Measurements from ENCODE around the gene CACNA1D.

The CACNA1D gene

DNA sequence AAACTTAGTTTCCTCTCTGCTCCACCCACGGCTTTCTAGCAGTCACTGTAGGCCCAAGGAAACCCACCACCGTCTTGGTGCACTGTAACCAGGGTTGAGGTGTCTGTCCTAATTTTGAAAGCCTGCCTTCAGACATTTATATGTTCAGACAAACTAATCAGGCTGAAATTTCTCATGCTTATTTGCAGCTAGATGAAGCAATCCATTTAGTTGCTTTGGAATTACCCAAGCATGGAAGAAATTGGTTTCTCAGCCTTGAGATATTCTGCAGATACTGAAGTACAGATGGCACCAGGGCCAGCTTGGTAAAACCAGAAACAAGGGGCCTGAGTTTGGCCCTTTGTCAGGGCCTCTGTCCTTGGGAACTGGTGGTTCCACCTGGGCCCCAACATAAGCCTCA, 105.4 kb downstream of the CACNA1D start:
- no peaks in the 10 kb centered on the region for H3K27me3 Mint-ChIP-seq (ENCODE audit: low read depth)
- peak overlapping the region in 2 of 3 experiments; percentile 13 to 24 for H3K27ac Mint-ChIP-seq
- no peaks in the 10 kb centered on the region for H3K36me3 Mint-ChIP-seq (ENCODE audit: low read depth)
- no peaks in the 10 kb centered on the region for H3K9me3 Mint-ChIP-seq
- H3K4me3 Mint-ChIP-seq = no peak overlapping the region
- peaks cover 14% of the 10 kb centered on the region for H3K4me1 Mint-ChIP-seq
- TF ChIP-seq, protein P1, sequence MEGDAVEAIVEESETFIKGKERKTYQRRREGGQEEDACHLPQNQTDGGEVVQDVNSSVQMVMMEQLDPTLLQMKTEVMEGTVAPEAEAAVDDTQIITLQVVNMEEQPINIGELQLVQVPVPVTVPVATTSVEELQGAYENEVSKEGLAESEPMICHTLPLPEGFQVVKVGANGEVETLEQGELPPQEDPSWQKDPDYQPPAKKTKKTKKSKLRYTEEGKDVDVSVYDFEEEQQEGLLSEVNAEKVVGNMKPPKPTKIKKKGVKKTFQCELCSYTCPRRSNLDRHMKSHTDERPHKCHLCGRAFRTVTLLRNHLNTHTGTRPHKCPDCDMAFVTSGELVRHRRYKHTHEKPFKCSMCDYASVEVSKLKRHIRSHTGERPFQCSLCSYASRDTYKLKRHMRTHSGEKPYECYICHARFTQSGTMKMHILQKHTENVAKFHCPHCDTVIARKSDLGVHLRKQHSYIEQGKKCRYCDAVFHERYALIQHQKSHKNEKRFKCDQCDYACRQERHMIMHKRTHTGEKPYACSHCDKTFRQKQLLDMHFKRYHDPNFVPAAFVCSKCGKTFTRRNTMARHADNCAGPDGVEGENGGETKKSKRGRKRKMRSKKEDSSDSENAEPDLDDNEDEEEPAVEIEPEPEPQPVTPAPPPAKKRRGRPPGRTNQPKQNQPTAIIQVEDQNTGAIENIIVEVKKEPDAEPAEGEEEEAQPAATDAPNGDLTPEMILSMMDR (IDR thresholded peaks at IDR 0.05; ENCODE audit: unreplicated experiment in 3 of 3) = no peak

DNA sequence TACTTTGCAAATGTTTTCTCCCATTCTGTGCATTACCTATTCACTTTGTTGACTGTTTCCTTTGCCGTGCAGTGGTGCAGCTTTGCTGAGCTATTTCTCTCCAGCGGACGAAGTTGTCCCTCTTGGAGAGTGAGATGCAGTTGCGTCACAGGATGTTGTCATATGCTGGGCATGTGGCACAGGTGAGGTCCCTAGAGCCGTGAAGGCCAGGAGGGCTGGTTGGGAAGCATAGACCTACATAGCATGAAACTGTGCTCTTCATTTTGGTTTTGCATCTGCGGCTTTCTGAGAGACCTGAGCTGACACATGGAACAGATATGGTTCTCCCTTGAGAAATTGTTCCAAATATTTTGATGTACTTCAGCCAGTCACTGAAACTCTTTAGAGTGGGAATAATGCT, 108.5 kb downstream of the CACNA1D start:
- Mint-ChIP-seq H3K27me3 (ENCODE audit: low read depth) (no peaks in the 10 kb centered on the region), H3K36me3 (ENCODE audit: low read depth) (no peaks in the 10 kb centered on the region), H3K4me1 (peaks cover 3% of the 10 kb centered on the region), H3K4me3 (no peak overlapping the region), H3K9me3 (peaks cover 7% of the 10 kb centered on the region), H3K27ac (no peak overlapping the region)
- TF ChIP-seq, protein P1 (IDR thresholded peaks at IDR 0.05; ENCODE audit: unreplicated experiment in 3 of 3) = no peak

DNA sequence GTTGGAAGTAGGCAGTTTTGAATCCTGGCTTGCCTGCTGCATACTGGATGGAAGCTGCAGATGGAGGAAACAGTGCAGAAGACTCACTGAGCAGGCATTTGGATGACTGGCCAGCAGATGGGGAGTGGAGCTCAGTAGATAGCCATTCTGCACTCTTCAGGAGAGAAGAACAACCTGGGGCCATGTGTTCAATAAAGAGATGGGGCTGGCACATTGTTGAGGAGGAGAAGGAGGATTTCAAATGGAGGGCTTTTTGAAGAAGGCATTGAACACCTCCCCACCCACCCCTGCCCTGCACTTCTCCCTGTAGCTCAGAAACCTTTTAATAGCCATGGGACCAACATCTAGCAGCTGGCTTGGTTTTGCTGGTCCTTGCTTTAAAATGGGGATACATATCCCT, 109.8 kb downstream of the CACNA1D start:
- H3K27ac Mint-ChIP-seq = no peak overlapping the region
- no peaks in the 10 kb centered on the region for H3K36me3 Mint-ChIP-seq (ENCODE audit: low read depth)
- TF ChIP-seq, protein P1 (IDR thresholded peaks at IDR 0.05; ENCODE audit: unreplicated experiment in 3 of 3) = no peak
- H3K4me3 Mint-ChIP-seq = no peak overlapping the region
- no peaks in the 10 kb centered on the region for H3K27me3 Mint-ChIP-seq (ENCODE audit: low read depth)
- H3K9me3 Mint-ChIP-seq = peaks cover 13% of the 10 kb centered on the region
- no peaks in the 10 kb centered on the region for H3K4me1 Mint-ChIP-seq

DNA sequence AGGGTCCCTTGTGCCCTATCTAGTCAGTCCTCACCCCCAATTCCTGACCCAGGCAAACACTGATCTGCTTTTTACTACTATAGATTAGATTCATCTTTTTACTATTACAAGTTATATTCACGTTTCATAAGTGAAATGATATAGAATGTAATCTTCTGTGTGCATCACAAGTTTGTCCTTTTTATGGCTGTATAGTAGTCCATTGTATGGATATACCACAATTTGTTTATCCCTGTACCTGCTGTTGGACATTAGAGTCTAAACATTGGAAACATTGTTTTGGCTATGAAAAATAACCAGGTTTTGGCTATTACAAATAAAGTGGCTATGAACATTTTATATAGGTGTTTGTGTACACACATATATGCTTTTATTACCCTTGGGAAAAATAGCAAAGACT, 112.4 kb downstream of the CACNA1D start:
- Mint-ChIP-seq H3K27ac (no peak overlapping the region), H3K9me3 (peaks cover 18% of the 10 kb centered on the region)

DNA sequence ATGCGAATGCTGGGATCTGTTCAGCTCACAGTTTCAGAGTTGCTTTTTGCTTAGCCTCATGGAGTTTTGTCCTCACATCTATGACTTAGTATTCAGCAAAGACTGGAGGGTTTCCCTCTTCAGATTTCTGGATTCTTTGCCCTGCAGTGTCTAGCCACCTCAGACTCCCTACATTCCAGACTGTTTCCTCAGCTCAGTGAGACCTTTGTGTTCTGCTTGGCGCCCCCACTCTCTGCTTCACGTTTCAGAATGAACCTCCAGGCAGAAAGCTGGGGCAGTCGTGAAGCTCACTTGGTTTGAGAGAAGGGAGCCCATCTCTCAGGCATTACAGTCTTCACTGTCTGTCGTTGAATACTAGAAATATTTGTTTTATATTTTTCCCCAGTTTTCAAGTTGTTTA, 118.1 kb downstream of the CACNA1D start:
- Mint-ChIP-seq H3K27ac (no peak overlapping the region), H3K36me3 (ENCODE audit: low read depth) (no peaks in the 10 kb centered on the region), H3K4me3 (no peak overlapping the region), H3K27me3 (ENCODE audit: low read depth) (no peaks in the 10 kb centered on the region), H3K4me1 (peaks cover 8% of the 10 kb centered on the region), H3K9me3 (peaks cover 11% of the 10 kb centered on the region)
- TF ChIP-seq, protein P1 (IDR thresholded peaks at IDR 0.05; ENCODE audit: unreplicated experiment in 3 of 3) = no peak

More for the DNA sequence above, 112.4 kb downstream of the CACNA1D start:
- Mint-ChIP-seq H3K27me3 (ENCODE audit: low read depth) (no peaks in the 10 kb centered on the region), H3K36me3 (ENCODE audit: low read depth) (no peaks in the 10 kb centered on the region), H3K4me1 (no peaks in the 10 kb centered on the region), H3K4me3 (no peak overlapping the region)
- TF ChIP-seq, protein P1 (IDR thresholded peaks at IDR 0.05; ENCODE audit: unreplicated experiment in 3 of 3) = no peak

DNA sequence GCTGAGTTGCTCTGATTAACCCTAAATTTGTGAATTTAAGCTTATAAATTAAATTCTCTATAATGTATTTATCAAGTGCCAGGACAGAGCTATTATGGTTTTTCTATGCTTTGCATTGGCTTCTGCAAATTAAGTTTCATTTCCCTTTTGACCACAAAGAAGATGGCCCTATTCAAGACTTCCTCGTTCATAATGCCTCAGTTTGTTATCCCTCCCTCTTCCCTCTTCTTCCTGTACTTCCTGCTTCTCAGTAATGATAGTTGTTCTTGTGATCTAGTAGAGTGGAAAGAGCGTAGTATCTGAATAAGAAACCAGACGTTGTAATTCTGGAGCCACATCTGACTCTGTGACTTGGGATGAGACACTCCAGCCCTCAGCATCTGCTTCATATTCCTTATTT, 118.7 kb downstream of the CACNA1D start:
- Mint-ChIP-seq H3K36me3 (ENCODE audit: low read depth) (no peaks in the 10 kb centered on the region), H3K27me3 (ENCODE audit: low read depth) (no peaks in the 10 kb centered on the region), H3K4me1 (peaks cover 8% of the 10 kb centered on the region), H3K27ac (no peak overlapping the region), H3K4me3 (no peak overlapping the region), H3K9me3 (peaks cover 11% of the 10 kb centered on the region)
- TF ChIP-seq, protein P1 (IDR thresholded peaks at IDR 0.05; ENCODE audit: unreplicated experiment in 3 of 3) = no peak
